Endothelial cell of umbilical vein (primary cell): ENCODE data around the gene CYFIP1. TPM values are rescaled to one million over a fixed set of nuclear protein-coding genes. Genes with fewer than 3 reads are reported as not detected.
"Not testable (repeated sequence)": the region's sequence is repeated elsewhere in the genome, so short reads cannot be mapped to it uniquely, and the experiment has no call there.

Experiments used
- BruUV-seq: library from RNA; stranded (reverse); fragments of 400-500 nt; replicated peaks from 2 replicates; lab custom pipeline; 2021; lab: Mats Ljungman, UMichigan
- CTCF ChIA-PET: fragments of 300-600, 350-600 bp; sonication (Branson Sonifier 250); formaldehyde crosslinking; loops from one replicate; lab custom pipeline; 2021; ENCODE audit warnings: antibody characterized with exemption, inconsistent platforms; lab: Charles Lee
- POLR2A ChIA-PET: fragments of 300-600, 350-600 bp; sonication (Branson Sonifier 250); formaldehyde crosslinking; loops from one replicate; lab custom pipeline; 2021; ENCODE audit warnings: antibody characterized with exemption, inconsistent platforms; lab: Charles Lee
- DNase-seq: peaks from one replicate; pipeline ENCODE4 v3.0.0-alpha.2; 2011; ENCODE audit warnings: low read depth, low spot score
- FAIRE-seq: peaks from 2 replicates; lab custom pipeline; 2011; peaks lifted over from hg19 to GRCh38; lab: Jason Lieb, UNC
- H2AFZ ChIP-seq: 2 replicates; pipeline ENCODE4 v1.6.0; 2012; ENCODE audit warnings: low read depth, low read length, control low read depth, inconsistent platforms
- H3K27ac ChIP-seq: 2 replicates; pipeline ENCODE4 v1.5.1; 2011; ENCODE audit warnings: low read depth, mild to moderate bottlenecking, control low read depth, low read length, moderate library complexity; ENCODE audit not compliant: insufficient read depth
- H3K27me3 ChIP-seq, 2 experiments: 2 replicates each; pipeline versions ENCODE4 v1.6.0 to v1.6.1; 2011; ENCODE audit warnings: low read length in 2 of 2, mixed read lengths in 1 of 2; ENCODE audit not compliant: control insufficient read depth in 2 of 2, insufficient read depth in 2 of 2
- H3K36me3 ChIP-seq, 2 experiments: 2 replicates in 1 of 2; 3 replicates in 1 of 2; pipeline ENCODE4 v1.5.1; 2011; ENCODE audit warnings: low read length in 2 of 2, mild to moderate bottlenecking in 1 of 2, moderate library complexity in 1 of 2; ENCODE audit not compliant: control insufficient read depth in 2 of 2, insufficient read depth in 2 of 2; ENCODE audit errors: extremely low read depth in 1 of 2
- H3K4me1 ChIP-seq: 3 replicates; pipeline ENCODE4 v1.5.1; 2011; ENCODE audit warnings: mild to moderate bottlenecking, low read length; ENCODE audit not compliant: control insufficient read depth, insufficient read depth; ENCODE audit errors: extremely low read depth
- H3K4me2 ChIP-seq: 2 replicates; pipeline ENCODE4 v1.6.1; 2011; ENCODE audit warnings: low read length, control low read depth, mixed read lengths; ENCODE audit not compliant: insufficient read depth
- H3K4me3 ChIP-seq, 3 experiments: fragments of 200-600 bp in 1 of 3; sonication (generic), shearing (Covaris generic) in 1 of 3; replicated peaks in 1 of 3; 2 replicates each; pipeline ENCODE4 v1.5.1; 2011 to 2016; ENCODE audit warnings: control low read depth in 3 of 3, low read length in 3 of 3, mild to moderate bottlenecking in 2 of 3, inconsistent platforms in 1 of 3, low read depth in 1 of 3, moderate library complexity in 1 of 3; ENCODE audit not compliant: insufficient read depth in 1 of 3
- H3K79me2 ChIP-seq: 2 replicates; pipeline ENCODE4 v1.6.0; 2012; ENCODE audit warnings: low read length, inconsistent platforms; ENCODE audit not compliant: control insufficient read depth, insufficient read depth
- H3K9ac ChIP-seq: replicated peaks from 2 replicates; pipeline ENCODE3; 2011; ENCODE audit warnings: low read length, control low read depth; ENCODE audit not compliant: insufficient read depth; ENCODE audit errors: extremely low read depth
- H3K9me1 ChIP-seq: replicated peaks from 3 replicates; pipeline ENCODE4 v1.6.0; 2011; ENCODE audit warnings: mild to moderate bottlenecking, low read length; ENCODE audit not compliant: control insufficient read depth, insufficient read depth; ENCODE audit errors: extremely low read depth
- H3K9me3 ChIP-seq: replicated peaks from 2 replicates; pipeline ENCODE4 v1.5.1; 2012; ENCODE audit warnings: low read length, inconsistent platforms; ENCODE audit not compliant: control insufficient read depth, insufficient read depth
- H4K20me1 ChIP-seq: replicated peaks from 2 replicates; pipeline ENCODE3; 2011; ENCODE audit warnings: mild to moderate bottlenecking, low read length; ENCODE audit not compliant: control insufficient read depth, insufficient read depth; ENCODE audit errors: extremely low read depth
- CTCF ChIP-seq, 2 donors: IDR thresholded peaks; 1 replicate in 1 of 2; 2 replicates in 1 of 2; pipeline ENCODE4 v1.5.1; 2011; ENCODE audit warnings: low read length in 2 of 2, mild to moderate bottlenecking in 2 of 2, moderate library complexity in 2 of 2, control low read depth in 1 of 2, inconsistent platforms in 1 of 2, low read depth in 1 of 2; ENCODE audit not compliant: insufficient read depth in 1 of 2; ENCODE audit errors: extremely low read depth in 1 of 2
- EZH2 ChIP-seq: IDR thresholded peaks from 2 replicates; pipeline ENCODE4 v1.6.1; 2012; ENCODE audit warnings: borderline replicate concordance, low read depth, mild to moderate bottlenecking, moderate library complexity, low read length, inconsistent platforms; ENCODE audit not compliant: severe bottlenecking
- FOS ChIP-seq: IDR thresholded peaks from 2 replicates; pipeline ENCODE4 v1.6.1; 2011; ENCODE audit warnings: mild to moderate bottlenecking, low read length, moderate library complexity, borderline replicate concordance; ENCODE audit not compliant: insufficient read depth
- dilution Hi-C: fragments of 300-500 bp; cut with MboI; formaldehyde crosslinking; loops from one replicate; pipeline ENCODE4 v1.15.0; 2019; ENCODE audit warnings: low sequenced_read_pairs; ENCODE audit not compliant: extremely low pct_ligation_motif_present
- intact Hi-C: fragments of 100-400 bp; cut with micrococcal nuclease; formaldehyde crosslinking; loops from one replicate; pipeline ENCODE4 v1.10.0; 2022
- polyA plus RNA-seq, 4 experiments: library from polyadenylated mRNA; depleted of rRNA in 3 of 4; stranded (reverse) in 3 of 4; unstranded in 1 of 4; fragments of >200 nt; gene quantifications; 2 replicates each; pipeline versions ENCODE4 v1.2.1 to v1.2.3, GENCODE V29; 2011 to 2012; ENCODE audit warnings: missing spikeins in 1 of 4
- total RNA-seq: library from RNA; stranded (reverse); gene quantifications from 2 replicates; pipeline ENCODE4 v1.2.3, GENCODE V29; 2021
- TF ChIP-seq, protein P1 (sequence below): IDR thresholded peaks from 2 replicates; pipeline ENCODE4 v1.6.1; 2011; ENCODE audit not compliant: insufficient read depth, insufficient read length

The CYFIP1 gene
- total and polyA plus RNA-seq, 2 donors (not counting 3 experiments of a cell fraction or from before 2014, with no cell fraction given), result 81.4 to 158 TPM

DNA sequence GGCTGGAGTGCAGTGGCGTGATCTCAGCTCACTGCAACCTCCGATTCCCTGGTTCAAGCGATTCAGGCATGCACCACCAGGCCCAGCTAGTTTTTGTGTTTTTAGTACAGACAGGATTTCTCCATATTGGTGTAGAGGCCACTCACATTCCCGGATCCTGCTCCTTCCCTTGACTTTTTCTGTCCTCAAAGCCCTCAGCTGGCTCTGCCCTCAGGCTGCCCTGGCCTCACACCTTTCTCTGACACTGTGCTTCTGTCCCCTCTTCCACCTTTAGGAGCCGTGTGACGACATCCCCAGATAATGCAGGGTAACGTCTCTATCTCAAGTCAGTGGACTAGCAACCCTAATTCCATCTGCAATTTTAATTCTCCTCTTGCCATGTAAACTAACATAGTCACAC is 8.6 kb upstream of the CYFIP1 start:
- intact Hi-C loops (no loop called here), dilution Hi-C loops (no loop called here)
- no peaks in the 10 kb centered on the region for H3K79me2 ChIP-seq
- H3K4me1 ChIP-seq, result no peaks in the 10 kb centered on the region
- H3K4me2 ChIP-seq, result no peak overlapping the region
- no peak overlapping the region for H2AFZ ChIP-seq
- no peaks in the 10 kb centered on the region for H4K20me1 ChIP-seq
- ChIA-PET POLR2A (no interaction called here), CTCF (no interaction called here)
- TF ChIP-seq EZH2, result no peak
- TF ChIP-seq, protein P1, sequence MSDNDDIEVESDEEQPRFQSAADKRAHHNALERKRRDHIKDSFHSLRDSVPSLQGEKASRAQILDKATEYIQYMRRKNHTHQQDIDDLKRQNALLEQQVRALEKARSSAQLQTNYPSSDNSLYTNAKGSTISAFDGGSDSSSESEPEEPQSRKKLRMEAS, result no peak
- no peak for TF ChIP-seq FOS
- TF ChIP-seq CTCF (IDR thresholded peaks at IDR 0.05; ENCODE audit: extremely low read depth in 1 of 2, insufficient read depth in 1 of 2, low read depth in 1 of 2, low read length in 2 of 2), result no peak
- no peak overlapping the region for H3K27ac ChIP-seq
- no peak overlapping the region for H3K9ac ChIP-seq
- H3K9me3 ChIP-seq, result no peaks in the 10 kb centered on the region
- BruUV-seq, result no TSS peak
- no peak for FAIRE-seq
- no peaks in the 10 kb centered on the region for H3K36me3 ChIP-seq
- no peaks in the 10 kb centered on the region for H3K9me1 ChIP-seq
- no peaks in the 10 kb centered on the region for H3K27me3 ChIP-seq
- no peak for DNase-seq
- no peak overlapping the region for H3K4me3 ChIP-seq

DNA sequence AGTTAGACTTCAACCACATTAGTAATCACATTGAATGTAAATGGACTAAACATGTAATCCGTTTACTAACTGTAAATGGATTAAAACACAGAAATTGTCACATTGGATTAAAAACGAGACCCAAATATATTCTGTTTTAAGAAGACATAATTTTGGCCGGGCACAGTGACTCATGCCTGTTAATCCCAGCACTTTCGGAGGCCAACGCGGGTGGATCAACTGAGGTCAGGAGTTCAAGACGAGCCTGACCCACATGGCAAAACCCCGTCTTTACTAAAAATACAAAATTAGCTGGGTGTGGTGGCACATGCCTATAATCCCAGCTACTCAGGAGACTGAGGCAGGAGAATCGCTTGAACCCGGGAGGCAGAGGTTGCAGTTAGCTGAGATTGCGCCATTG is 1.8 kb upstream of the CYFIP1 start:
- CTCF ChIA-PET, result interaction anchor here (1.2 kb wide), 1 partner anchor 51 kb away, joined by 3 read pairs; no protein-coding TSS in a partner anchor
- H2AFZ ChIP-seq, intact Hi-C loops, H3K36me3 ChIP-seq, FAIRE-seq, H3K27me3 ChIP-seq, H3K9ac ChIP-seq, dilution Hi-C loops, H3K4me1 ChIP-seq, H3K9me3 ChIP-seq, H3K4me3 ChIP-seq, H3K9me1 ChIP-seq, H4K20me1 ChIP-seq, H3K27ac ChIP-seq, POLR2A ChIA-PET, DNase-seq, H3K4me2 ChIP-seq, BruUV-seq: not testable (repeated sequence)
- peaks cover 27% of the 10 kb centered on the region for H3K79me2 ChIP-seq
